ENCODE data around the gene RPS3. TPM values are rescaled to one million over a fixed set of nuclear protein-coding genes. Genes with fewer than 3 reads are reported as not detected.

Gene RPS3
- polyA plus RNA-seq = 1,000 to 10,000 TPM; 1,492 to 4,274 (median 3,256) TPM
- long read RNA-seq, donor 1, transcript RPS3-216 (7 exons, 796 nt) = minor isoform, 11 of 6,362 reads
- long read RNA-seq, donor 1, transcript RPS3-217 (7 exons, 2,097 nt) = major isoform, 3,469 of 6,362 reads
- long read RNA-seq, donor 1, transcript RPS3-214 (4 exons, 1,878 nt) = minor isoform, 17 of 6,362 reads
- long read RNA-seq, donor 1, transcript RPS3-203 (6 exons, 866 nt) = minor isoform, 462 of 6,362 reads
- long read RNA-seq, donor 1, partial matches to known transcripts = 1,883 of 6,362 reads
- long read RNA-seq, donor 1, other reads (novel, unspliced or antisense) = 497 of 6,362 reads
- long read RNA-seq, donor 2, transcript RPS3-203 (6 exons, 866 nt) = minor isoform, 63 of 1,183 reads
- long read RNA-seq, donor 2, transcript RPS3-214 (4 exons, 1,878 nt) = minor isoform, 6 of 1,183 reads
- long read RNA-seq, donor 2, transcript RPS3-217 (7 exons, 2,097 nt) = major isoform, 706 of 1,183 reads
- long read RNA-seq, donor 2, partial matches to known transcripts = 348 of 1,183 reads
- long read RNA-seq, donor 2, other reads (novel, unspliced or antisense) = 52 of 1,183 reads
- long read RNA-seq, donor 3, transcript RPS3-203 (6 exons, 866 nt) = minor isoform, 187 of 2,420 reads
- long read RNA-seq, donor 3, transcript RPS3-217 (7 exons, 2,097 nt) = major isoform, 1,231 of 2,420 reads
- long read RNA-seq, donor 3, transcript RPS3-214 (4 exons, 1,878 nt) = minor isoform, 27 of 2,420 reads
- long read RNA-seq, donor 3, partial matches to known transcripts = 816 of 2,420 reads
- long read RNA-seq, donor 3, other reads (novel, unspliced or antisense) = 145 of 2,420 reads
- long read RNA-seq, donor 4, transcript RPS3-217 (7 exons, 2,097 nt) = major isoform, 46 of 70 reads
- long read RNA-seq, donor 4, transcript RPS3-203 (6 exons, 866 nt) = minor isoform, 6 of 70 reads
- long read RNA-seq, donor 4, partial matches to known transcripts = 18 of 70 reads
- long read RNA-seq, donor 4, other reads (novel, unspliced or antisense) = 0 of 70 reads
- long read RNA-seq, donor 5, transcript RPS3-203 (6 exons, 866 nt) = minor isoform, 40 of 865 reads
- long read RNA-seq, donor 5, transcript RPS3-214 (4 exons, 1,878 nt) = minor isoform, 6 of 865 reads
- long read RNA-seq, donor 5, transcript RPS3-217 (7 exons, 2,097 nt) = major isoform, 464 of 865 reads
- long read RNA-seq, donor 5, partial matches to known transcripts = 352 of 865 reads
- long read RNA-seq, donor 5, other reads (novel, unspliced or antisense) = 0 of 865 reads
- long read RNA-seq, donor 6, transcript RPS3-202 (6 exons, 903 nt) = minor isoform, 6 of 2,257 reads
- long read RNA-seq, donor 6, transcript RPS3-217 (7 exons, 2,097 nt) = major isoform, 1,453 of 2,257 reads
- long read RNA-seq, donor 6, transcript RPS3-214 (4 exons, 1,878 nt) = minor isoform, 10 of 2,257 reads
- long read RNA-seq, donor 6, transcript RPS3-203 (6 exons, 866 nt) = minor isoform, 100 of 2,257 reads
- long read RNA-seq, donor 6, partial matches to known transcripts = 588 of 2,257 reads
- long read RNA-seq, donor 6, other reads (novel, unspliced or antisense) = 93 of 2,257 reads
- long read RNA-seq, donor 7 = 0 reads
- long read RNA-seq, donor 8, transcript RPS3-217 (7 exons, 2,097 nt) = major isoform, 203 of 278 reads
- long read RNA-seq, donor 8, partial matches to known transcripts = 63 of 278 reads
- long read RNA-seq, donor 8, other reads (novel, unspliced or antisense) = 6 of 278 reads
- long read RNA-seq, donor 9, transcript RPS3-217 (7 exons, 2,097 nt) = major isoform, 389 of 526 reads
- long read RNA-seq, donor 9, transcript RPS3-203 (6 exons, 866 nt) = minor isoform, 7 of 526 reads
- long read RNA-seq, donor 9, partial matches to known transcripts = 122 of 526 reads
- long read RNA-seq, donor 9, other reads (novel, unspliced or antisense) = 5 of 526 reads
- long read RNA-seq, donor 10, transcript RPS3-214 (4 exons, 1,878 nt) = minor isoform, 7 of 2,538 reads
- long read RNA-seq, donor 10, transcript RPS3-203 (6 exons, 866 nt) = minor isoform, 152 of 2,538 reads
- long read RNA-seq, donor 10, transcript RPS3-217 (7 exons, 2,097 nt) = major isoform, 1,420 of 2,538 reads
- long read RNA-seq, donor 10, partial matches to known transcripts = 759 of 2,538 reads
- long read RNA-seq, donor 10, other reads (novel, unspliced or antisense) = 192 of 2,538 reads

- FAIRE-seq (no peak), DNase-seq (peak; percentile 94 to 98)
- H3K4me1 ChIP-seq (ENCODE audit: control insufficient read depth in 3 of 3, insufficient read depth in 2 of 3, low read depth in 1 of 3, low read length in 2 of 3) = peaks cover 0 to 17% (median 0%) of the 10 kb centered on the region in 3 donors
- H3K4me3 ChIP-seq (ENCODE audit: low read depth in 1 of 3, low read length in 3 of 3) = peak within 1 kb of the TSS; percentile 73 to 83 (median 81)
- peak within 1 kb of the TSS; percentile 92 to 99 (median 93) for H3K27ac ChIP-seq (ENCODE audit: low read depth in 1 of 3, low read length in 2 of 3)
- H3K27me3 ChIP-seq (ENCODE audit: control insufficient read depth in 3 of 3, insufficient read depth in 3 of 3, low read length in 3 of 3) = no peaks in the 10 kb centered on the region
- H3K36me3 ChIP-seq (ENCODE audit: control insufficient read depth in 3 of 3, insufficient read depth in 2 of 3, low read depth in 1 of 3, low read length in 3 of 3) = peaks cover 8 to 32% (median 22%) of the 10 kb centered on the region in 3 donors
- WGBS, 3 donors = 0 to 1% (median 0%) methylated on average over 48 to 55 of the region's 55 CpGs
- H3K9me3 ChIP-seq (ENCODE audit: control insufficient read depth in 2 of 2, insufficient read depth in 1 of 2, low read depth in 1 of 2, low read length in 1 of 2) = no peaks in the 10 kb centered on the region
These were observed at the start of gene RPS3 for GRCh38 chr11:75399344-75400145. Gene RPS3 (plus strand): TSS chr11:75399518. CDS start chr11:75399548, 30 bp downstream.

- 55 to 68% (median 57%) methylated on average over 4 of the region's 4 CpGs for WGBS, 3 donors
- Histone ChIP-seq H3K4me3 (ENCODE audit: low read depth in 1 of 3, low read length in 3 of 3) (peak overlapping the region in 2 of 3 donors; percentile 76 to 84), H3K9me3 (ENCODE audit: control insufficient read depth in 2 of 2, insufficient read depth in 1 of 2, low read depth in 1 of 2, low read length in 1 of 2) (no peaks in the 10 kb centered on the region), H3K27me3 (ENCODE audit: control insufficient read depth in 3 of 3, insufficient read depth in 3 of 3, low read length in 3 of 3) (no peaks in the 10 kb centered on the region), H3K27ac (ENCODE audit: low read depth in 1 of 3, low read length in 2 of 3) (peak overlapping the region; percentile 84 to 93 (median 88)), H3K4me1 (ENCODE audit: control insufficient read depth in 3 of 3, insufficient read depth in 2 of 3, low read depth in 1 of 3, low read length in 2 of 3) (peaks cover 11 to 71% (median 25%) of the 10 kb centered on the region in 3 donors), H3K36me3 (ENCODE audit: control insufficient read depth in 3 of 3, insufficient read depth in 2 of 3, low read depth in 1 of 3, low read length in 3 of 3) (peaks cover 0 to 43% (median 0%) of the 10 kb centered on the region in 3 donors)
- no peak for FAIRE-seq
- DNase-seq = peak; percentile 46 to 58
These were observed 49.7 kb upstream of the RPS3 start for GRCh38 chr11:75349521-75350116.

- peak overlapping the region; percentile 84 to 93 (median 88) for H3K27ac ChIP-seq (ENCODE audit: low read depth in 1 of 3, low read length in 2 of 3)
- peaks cover 10 to 65% (median 20%) of the 10 kb centered on the region in 3 donors for H3K4me1 ChIP-seq (ENCODE audit: control insufficient read depth in 3 of 3, insufficient read depth in 2 of 3, low read depth in 1 of 3, low read length in 2 of 3)
- H3K27me3 ChIP-seq (ENCODE audit: control insufficient read depth in 3 of 3, insufficient read depth in 3 of 3, low read length in 3 of 3) = no peaks in the 10 kb centered on the region
- WGBS, 3 donors = 25 to 54% (median 31%) methylated on average over 9 of the region's 9 CpGs
- FAIRE-seq = no peak
- H3K36me3 ChIP-seq (ENCODE audit: control insufficient read depth in 3 of 3, insufficient read depth in 2 of 3, low read depth in 1 of 3, low read length in 3 of 3) = peaks cover 0 to 37% (median 0%) of the 10 kb centered on the region in 3 donors
- no peaks in the 10 kb centered on the region for H3K9me3 ChIP-seq (ENCODE audit: control insufficient read depth in 2 of 2, insufficient read depth in 1 of 2, low read depth in 1 of 2, low read length in 1 of 2)
- no peak for DNase-seq
- H3K4me3 ChIP-seq (ENCODE audit: low read depth in 1 of 3, low read length in 3 of 3) = peak overlapping the region in 2 of 3 donors; percentile 76 to 84
These were observed 49.1 kb upstream of the RPS3 start for GRCh38 chr11:75350122-75350742.

- WGBS, 3 donors = 4 to 11% (median 6%) methylated on average over 34 to 47 of the region's 47 CpGs
- no peak for FAIRE-seq
These were observed 48.4 kb upstream of the RPS3 start for GRCh38 chr11:75350743-75351540.

GRCh38 chr11:75351541-75351790 is 47.9 kb upstream of the RPS3 start, which contains the start of gene ARRB1:
Gene ARRB1 (minus strand): TSS chr11:75351661. CDS start chr11:75351607, 54 bp downstream.
- peak within 1 kb of the TSS; percentile 60 to 84 (median 76) for H3K4me3 ChIP-seq (ENCODE audit: low read depth in 1 of 3, low read length in 3 of 3)
- DNase-seq (no peak), FAIRE-seq (no peak)
- peaks cover 0 to 25% (median 0%) of the 10 kb centered on the region in 3 donors for H3K36me3 ChIP-seq (ENCODE audit: control insufficient read depth in 3 of 3, insufficient read depth in 2 of 3, low read depth in 1 of 3, low read length in 3 of 3)
- no peaks in the 10 kb centered on the region for H3K9me3 ChIP-seq (ENCODE audit: control insufficient read depth in 2 of 2, insufficient read depth in 1 of 2, low read depth in 1 of 2, low read length in 1 of 2)
- peaks cover 5 to 55% (median 10%) of the 10 kb centered on the region in 3 donors for H3K4me1 ChIP-seq (ENCODE audit: control insufficient read depth in 3 of 3, insufficient read depth in 2 of 3, low read depth in 1 of 3, low read length in 2 of 3)
- 1 to 2% (median 1%) methylated on average over 11 to 38 of the region's 38 CpGs for WGBS, 3 donors
- no peaks in the 10 kb centered on the region for H3K27me3 ChIP-seq (ENCODE audit: control insufficient read depth in 3 of 3, insufficient read depth in 3 of 3, low read length in 3 of 3)
- peak within 1 kb of the TSS; percentile 89 to 95 (median 93) for H3K27ac ChIP-seq (ENCODE audit: low read depth in 1 of 3, low read length in 2 of 3)

More at GRCh38 chr11:75350743-75351540, 48.4 kb upstream of the RPS3 start:
- peak; percentile 59 to 62 for DNase-seq
- no peaks in the 10 kb centered on the region for H3K27me3 ChIP-seq (ENCODE audit: control insufficient read depth in 3 of 3, insufficient read depth in 3 of 3, low read length in 3 of 3)
- peak overlapping the region; percentile 84 to 93 (median 88) for H3K27ac ChIP-seq (ENCODE audit: low read depth in 1 of 3, low read length in 2 of 3)
- peaks cover 0 to 30% (median 0%) of the 10 kb centered on the region in 3 donors for H3K36me3 ChIP-seq (ENCODE audit: control insufficient read depth in 3 of 3, insufficient read depth in 2 of 3, low read depth in 1 of 3, low read length in 3 of 3)
- no peaks in the 10 kb centered on the region for H3K9me3 ChIP-seq (ENCODE audit: control insufficient read depth in 2 of 2, insufficient read depth in 1 of 2, low read depth in 1 of 2, low read length in 1 of 2)
- peaks cover 8 to 58% (median 15%) of the 10 kb centered on the region in 3 donors for H3K4me1 ChIP-seq (ENCODE audit: control insufficient read depth in 3 of 3, insufficient read depth in 2 of 3, low read depth in 1 of 3, low read length in 2 of 3)
- H3K4me3 ChIP-seq (ENCODE audit: low read depth in 1 of 3, low read length in 3 of 3) = peak overlapping the region; percentile 60 to 84 (median 76)
